Germinal center (tissue), 1 donor: ENCODE measurements around the gene PLCD3.
A peak's percentile ranks its signal among the peaks of the same experiment; 100 is the strongest.

Experiments used
- DNase-seq: peaks from one replicate; pipeline ENCODE4 v3.0.0; 2012; ENCODE audit warnings: mixed read lengths, low spot score

PLCD3 gene

DNA sequence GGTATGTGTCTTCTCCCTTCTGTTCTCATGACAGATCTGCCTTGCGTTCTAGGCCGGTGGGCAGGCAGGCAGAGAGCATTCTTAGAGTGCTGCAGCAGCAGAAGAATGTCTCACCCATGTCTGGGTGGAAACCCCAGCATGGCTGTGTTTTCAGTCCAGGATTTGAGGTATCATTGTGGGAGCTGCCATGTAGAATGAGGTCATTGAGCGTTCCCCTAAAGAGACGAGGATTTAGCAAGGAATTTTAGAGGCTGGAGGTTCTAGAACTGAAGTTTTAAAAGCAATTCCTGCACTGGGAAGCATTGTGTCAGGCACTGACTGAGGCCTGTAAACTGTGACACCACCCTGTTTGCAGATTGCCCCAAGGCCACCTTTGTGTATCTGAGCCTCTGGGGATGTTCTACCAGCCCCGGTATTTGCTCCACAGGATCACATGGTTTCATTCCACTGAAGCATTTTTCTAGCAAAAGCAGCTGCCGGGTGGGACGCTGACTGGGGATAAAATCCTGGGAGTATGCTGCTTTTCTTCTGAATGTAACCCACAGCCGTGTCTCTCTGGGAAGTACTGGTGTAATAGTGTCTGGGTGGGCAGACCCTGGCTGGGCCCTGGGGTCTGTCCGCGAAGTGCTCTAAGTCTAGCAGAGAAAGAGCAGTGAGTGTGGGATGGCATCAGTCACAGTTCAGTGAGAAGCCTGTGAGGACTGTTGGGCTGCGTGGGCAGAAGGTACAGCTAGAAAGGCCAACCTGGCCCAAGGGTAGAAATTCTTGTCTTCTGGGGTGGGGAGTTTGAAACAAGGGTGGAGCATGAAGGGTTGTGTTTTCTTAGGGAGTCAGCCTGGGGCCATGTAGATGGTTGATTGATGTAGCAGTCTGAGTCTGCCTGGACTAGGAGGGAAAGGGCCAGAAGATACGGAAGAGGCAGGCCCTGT, 30.2 kb downstream of the PLCD3 start:
- no peak for DNase-seq

DNA sequence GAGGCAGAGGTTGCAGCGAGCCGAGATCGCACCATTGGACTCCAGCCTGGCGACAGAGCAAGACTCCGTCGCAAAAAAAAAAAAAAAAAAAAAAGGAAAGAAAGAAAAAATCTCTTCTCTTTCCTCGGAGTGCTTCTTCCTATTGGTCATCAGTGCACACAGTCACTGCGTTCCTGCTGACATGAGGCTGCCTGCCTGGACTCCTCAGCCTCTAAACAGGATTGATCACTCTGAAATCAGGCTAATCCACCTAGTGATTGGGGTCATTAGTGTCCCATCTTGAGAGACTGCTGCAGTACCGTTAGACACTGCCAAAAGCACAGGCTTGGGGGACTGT, 30.8 kb downstream of the PLCD3 start:
- no peak for DNase-seq

DNA sequence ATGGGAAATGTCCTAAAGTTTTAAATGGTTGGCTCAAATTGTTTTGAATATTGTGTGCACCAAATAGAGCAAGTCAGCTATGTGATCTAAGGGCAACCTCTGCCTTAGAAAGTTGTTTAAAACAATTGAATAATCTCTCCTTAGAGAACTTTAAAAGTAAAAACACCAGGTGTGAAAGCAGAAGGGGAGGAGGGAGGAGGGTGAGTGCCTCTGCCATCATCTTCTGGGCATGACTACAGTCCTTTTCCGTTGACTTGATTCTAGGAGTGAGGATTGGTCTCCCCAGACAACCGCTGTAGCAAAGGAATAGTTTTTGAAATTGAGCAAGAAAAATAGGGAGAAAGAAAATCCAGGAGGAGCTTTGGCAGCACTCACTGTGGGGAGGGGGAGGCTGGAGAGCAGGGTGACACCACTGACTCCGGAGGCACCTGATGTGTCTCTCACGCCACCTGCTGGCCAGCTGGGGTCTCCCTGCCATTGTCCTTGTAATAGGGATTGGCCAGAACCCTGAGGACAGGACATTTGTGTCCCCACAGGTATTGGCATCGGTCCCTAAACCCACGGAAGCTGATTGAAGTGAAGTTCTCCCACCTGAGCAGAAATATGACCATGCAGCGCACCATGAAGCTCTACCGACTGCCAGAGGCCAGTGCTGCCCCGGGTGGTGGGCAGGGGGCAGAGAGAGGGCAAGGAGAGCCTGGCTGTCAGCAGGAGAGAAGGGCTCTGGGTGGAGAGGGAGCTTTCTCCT, 33.3 kb downstream of the PLCD3 start:
- DNase-seq = peak; percentile 83

DNA sequence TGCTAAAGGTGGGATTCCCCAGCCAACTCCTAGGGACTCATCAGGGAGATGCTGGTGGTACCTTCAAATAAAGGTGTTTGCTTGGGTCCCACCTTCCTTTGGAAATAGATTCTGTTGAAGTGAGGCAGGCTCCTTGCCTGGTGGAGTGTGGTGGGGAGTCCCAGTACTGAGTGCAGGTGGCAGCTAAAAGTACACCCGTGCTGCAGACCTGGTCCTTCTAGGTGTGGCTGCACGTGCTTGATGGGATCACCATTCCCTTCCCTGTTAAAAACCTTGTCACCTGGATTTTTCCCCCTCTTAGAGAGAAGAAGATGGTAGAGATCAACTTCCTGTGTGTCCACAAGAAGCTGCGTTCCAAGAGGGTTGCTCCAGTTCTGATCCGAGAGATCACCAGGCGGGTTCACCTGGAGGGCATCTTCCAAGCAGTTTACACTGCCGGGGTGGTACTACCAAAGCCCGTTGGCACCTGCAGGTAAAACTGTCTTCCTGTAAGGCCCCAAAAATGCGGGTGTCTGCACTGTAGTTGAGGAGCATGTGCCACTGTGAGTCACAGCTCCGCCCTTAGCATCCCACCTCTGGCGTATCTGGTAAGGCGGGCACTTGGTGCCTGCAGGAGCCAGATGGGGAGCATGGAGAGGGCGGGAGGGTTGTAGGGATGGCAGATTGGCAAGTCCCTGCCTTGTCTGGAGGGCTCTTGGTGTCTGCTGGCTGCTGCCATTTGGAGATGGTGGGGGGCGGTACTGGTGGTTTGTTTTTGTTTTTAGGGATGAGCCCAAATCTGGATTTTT, 34.0 kb downstream of the PLCD3 start:
- no peak for DNase-seq

DNA sequence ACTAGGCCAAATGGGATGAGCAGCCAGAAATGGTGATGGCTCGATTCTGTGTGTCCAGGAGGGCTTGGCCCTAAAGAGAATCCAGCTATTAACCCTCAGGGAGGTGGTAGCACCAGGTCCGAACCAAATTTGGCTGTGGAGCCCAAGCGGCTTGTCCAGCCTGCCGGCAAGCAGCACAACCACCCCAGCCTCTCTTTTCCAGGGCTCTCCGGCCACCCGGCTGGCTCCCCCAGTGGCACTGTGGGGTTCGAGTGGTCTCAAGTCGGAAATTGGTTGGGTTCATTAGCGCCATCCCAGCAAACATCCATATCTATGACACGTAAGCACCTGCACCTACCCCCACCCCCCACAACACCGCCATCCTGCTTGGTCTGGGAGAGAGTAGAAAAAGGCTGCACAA, 35.4 kb downstream of the PLCD3 start:
- DNase-seq = no peak

DNA sequence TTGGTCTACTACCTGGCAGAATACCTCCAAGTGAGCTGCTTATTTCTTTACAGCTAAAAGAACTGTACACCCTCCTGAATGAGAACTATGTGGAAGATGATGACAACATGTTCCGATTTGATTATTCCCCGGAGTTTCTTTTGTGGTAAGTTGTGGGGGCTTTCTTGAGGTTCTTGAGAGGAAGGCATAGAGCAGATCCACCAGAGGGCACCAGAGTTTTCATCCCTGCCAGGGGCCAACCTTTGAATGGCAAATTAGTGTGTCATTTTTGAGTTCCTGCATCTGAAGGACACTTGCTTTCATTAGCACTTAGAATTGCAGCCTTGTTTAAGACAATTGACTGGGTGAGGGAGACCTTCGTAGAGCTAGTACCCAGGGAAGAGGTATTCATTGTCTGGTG, 36.2 kb downstream of the PLCD3 start:
- DNase-seq = peak; percentile 67

DNA sequence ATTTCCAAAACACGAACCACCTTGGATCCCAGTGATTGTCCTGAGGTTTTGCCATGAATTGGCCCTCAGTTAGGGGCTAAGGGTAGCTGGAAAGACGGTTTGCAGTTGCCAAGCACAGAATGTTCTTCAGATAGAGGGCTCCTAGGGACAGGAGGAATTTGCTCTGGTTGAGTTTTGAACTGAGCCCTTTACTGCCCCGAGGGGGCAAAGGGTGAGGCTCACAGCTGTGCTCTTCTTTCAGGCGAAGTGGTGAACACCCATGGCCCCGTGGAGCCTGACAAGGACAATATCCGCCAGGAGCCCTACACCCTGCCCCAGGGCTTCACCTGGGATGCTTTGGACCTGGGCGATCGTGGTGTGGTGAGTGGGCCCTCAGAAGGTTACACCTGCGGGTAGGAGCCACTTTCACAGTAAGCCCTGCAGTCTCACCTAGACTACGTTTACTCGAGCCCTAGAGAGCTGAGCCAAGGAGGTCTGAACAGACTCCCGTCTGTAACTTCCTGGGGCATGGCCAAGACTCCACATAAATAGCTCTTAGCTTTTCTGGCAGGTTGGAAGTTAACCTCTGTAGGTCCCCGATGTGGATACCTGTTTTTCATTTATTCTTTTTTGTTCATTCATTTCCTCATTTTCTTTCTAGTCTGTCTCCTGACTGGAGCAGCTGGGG, 38.7 kb downstream of the PLCD3 start:
- DNase-seq = no peak

DNA sequence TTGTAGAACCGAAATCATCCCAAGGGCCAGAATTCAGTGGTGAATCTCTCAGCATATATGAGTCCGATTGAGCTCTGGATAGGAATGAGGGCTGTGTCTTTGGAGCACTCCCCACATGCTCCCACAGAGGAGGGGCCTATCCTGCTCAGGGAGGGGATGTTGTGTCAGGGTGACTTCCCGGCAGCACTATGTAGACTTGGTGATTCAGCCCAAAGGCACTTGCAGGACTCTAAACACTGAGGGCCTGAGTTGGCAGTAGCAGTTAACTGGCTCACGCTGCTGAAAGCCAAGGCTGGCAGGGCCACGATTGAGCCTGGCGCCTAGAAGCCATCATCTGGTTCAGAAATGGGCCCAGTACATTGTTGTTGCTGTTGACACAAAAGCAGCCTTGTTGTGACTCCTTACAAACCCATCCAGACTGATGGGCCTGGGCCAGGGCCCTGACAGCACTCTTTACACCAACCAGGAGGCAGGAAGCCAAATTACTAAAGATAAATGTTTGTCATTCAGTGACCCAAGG, 39.3 kb downstream of the PLCD3 start:
- no peak for DNase-seq

DNA sequence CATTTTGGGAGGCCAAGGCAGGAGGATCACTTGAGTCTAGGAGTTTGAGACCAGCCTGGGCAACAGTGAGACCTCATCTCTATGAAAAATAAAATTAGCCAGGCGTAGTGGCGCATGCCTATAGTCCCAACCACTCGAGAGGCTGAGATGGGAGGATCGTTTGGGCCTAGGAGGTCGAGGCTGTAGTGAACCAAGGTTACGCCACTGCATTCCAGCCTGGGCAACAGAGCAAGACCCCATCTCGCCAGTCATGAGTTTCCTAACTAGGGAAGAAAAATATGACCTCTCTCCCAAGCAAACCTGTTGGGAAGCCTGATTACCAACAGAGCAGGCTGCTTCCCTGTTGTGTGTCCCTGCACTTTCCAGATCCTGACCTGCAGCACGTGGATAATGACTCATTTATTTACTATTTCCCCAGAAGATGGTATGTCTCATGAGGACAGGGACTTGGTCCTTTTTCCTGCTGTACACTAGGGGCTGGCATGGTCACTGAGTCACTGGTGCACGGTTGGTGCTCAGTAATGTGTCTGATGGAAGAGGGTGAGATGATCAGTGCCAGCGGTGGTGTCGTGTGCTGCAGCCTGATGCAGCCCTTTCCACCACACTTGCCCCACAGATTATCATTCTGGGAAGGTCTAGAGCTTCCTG, 40.4 kb downstream of the PLCD3 start:
- no peak for DNase-seq

DNA sequence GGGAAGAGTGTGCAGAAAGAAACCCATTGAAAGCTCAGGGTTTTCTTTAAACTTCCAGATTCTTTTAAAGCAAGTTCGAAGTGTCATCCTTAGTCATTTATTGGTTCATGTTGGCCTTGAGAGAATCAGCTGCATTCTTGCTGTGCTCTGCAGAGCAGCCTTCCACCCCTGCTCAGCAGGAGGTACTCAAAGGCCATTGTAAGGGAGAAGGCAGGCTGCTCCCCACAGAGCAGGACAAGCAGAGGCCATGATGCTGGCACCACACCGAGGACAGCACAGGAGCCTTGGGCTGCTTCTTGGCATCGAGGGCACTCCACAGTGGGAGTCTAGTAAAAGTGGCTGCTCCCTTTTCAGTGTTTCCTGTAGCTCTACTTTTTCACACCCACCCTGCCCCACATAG, 41.6 kb downstream of the PLCD3 start:
- DNase-seq = no peak

DNA sequence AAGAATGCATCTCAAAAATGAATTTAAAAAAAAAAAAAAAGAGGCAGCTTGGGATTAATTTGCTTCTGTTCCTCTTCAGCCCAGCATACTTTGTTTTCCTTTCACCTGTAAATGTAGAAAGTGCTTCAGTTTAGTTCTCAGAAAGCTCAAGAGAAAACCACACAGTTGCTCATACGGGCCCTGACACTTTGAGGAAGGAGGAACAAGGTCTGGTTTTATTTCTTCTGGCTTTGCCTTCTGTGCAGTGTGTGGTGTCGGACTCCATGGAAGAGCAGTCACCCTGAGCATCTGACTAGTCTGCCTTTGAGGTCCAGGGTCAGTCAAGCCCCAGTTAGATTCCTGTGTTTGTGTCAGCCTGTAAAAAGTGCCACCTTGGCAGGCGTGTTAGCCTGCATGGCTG, 43.6 kb downstream of the PLCD3 start:
- no peak for DNase-seq

DNA sequence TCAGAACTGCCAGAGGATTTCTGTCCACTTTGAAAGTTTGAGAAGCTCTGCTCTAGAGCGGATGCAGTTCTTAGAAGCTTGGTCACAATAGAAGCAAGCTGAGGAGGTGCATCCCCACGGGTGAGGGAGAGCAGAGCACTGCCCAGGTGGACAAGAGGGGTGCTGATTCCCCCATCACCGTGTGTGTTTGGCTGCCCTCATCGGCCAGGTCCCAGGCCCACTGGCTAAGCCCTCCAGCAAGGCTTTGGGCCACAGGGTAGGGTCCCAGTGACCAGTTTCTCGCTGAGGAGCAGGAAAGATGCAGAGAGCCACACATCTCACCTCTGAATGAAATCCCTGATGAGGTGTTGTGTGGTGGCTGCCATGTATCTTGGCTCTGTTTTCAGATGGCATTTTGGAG, 44.3 kb downstream of the PLCD3 start:
- no peak for DNase-seq

DNA sequence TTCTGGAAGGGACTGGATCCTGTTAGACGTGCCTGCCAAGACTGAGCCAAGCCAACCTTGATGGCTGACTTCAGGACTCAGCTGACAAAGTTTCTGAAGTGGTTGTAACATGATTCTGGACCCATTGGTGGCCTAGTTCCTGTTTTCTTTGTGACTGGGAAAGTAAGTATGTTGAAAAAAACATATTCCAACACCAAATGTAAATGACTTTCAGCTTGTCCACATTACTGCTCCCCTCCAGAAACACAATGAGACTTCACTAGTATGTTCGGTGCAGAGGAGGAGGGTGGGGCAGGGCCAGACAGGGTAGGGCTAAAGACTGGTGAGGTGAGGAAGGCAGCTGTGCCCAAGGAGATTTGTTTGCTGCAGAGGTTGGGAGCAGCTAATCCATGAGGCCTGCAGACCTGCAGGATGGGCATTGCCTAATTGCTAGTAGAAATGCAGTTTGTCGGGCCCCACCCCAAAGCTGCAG, 44.8 kb downstream of the PLCD3 start:
- no peak for DNase-seq

DNA sequence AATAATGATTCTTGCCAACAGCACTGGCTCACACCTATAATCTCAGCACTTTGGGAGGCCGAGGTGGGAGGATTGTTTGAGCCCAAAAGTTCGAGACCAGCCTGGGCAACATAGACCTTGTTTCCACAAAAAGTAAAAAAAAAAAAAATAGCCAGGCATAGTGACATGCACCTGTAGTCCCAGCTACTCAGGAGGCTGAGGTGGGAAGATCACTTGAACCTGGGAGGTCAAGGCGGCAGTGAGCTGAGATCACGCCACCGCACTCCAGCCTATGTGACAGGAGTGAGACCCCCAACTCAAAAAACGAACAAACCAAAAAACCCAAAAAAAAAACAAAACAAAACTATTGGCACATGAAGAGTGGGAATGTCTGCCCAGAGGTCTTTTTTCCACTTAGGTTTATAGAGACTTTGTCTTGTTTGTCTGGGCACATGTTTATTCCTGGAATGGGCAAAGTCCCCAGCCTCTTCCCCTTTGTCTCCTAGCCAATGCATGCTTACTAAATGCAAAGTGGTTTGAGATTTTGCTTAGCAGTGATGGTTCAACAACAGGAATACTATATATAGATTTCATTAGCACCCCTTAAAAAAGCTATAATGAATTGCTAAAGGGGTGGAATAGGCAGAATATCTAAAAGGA, 45.3 kb downstream of the PLCD3 start:
- no peak for DNase-seq

DNA sequence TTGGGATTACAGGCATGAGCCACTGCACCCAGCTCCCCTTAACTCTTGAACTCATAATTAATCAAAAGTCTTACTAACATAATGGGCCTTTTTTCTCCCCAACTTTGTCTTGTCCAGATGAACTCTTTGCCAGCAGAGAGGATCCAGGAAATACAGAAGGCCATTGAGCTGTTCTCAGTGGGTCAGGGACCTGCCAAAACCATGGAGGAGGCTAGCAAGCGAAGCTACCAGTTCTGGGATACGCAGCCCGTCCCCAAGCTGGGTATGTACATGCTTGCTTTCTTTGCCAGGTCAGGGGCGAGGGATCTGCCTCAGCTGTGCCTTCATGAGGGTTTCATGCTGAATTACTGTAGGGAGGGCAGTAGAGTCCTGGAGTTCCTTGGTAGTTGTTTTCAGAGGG, 45.9 kb downstream of the PLCD3 start:
- DNase-seq = no peak

DNA sequence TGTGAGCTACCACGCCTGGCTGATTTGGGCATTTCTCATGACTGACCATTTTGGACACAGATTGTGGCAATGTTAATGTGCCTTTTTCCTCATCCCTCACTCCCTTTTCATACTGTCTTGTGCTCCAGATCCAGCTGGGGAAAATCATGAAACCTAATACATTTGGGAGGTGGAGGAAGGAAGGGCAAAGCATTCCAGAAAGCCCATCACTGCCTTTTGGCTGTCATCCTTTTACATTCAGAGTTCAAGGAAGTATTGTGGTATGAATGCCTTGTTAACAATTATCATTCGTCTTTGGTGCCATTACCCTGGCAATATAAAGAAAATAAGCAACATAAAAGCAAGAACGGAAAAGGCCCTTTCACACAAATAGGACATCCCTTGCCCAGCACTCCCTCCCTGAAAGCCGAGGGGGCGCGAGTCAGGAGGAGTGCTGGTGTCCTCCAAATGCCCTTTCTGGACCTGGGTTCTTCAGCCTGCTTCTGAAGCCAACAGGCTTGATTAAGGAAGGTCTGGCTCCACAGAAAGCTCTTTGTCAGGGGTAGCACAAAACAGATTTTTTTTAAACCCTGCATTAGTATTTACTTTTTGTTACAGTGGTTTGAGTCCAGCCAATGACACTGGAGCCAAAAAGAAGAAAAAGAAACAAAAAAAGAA, 51.1 kb downstream of the PLCD3 start:
- DNase-seq = no peak

DNA sequence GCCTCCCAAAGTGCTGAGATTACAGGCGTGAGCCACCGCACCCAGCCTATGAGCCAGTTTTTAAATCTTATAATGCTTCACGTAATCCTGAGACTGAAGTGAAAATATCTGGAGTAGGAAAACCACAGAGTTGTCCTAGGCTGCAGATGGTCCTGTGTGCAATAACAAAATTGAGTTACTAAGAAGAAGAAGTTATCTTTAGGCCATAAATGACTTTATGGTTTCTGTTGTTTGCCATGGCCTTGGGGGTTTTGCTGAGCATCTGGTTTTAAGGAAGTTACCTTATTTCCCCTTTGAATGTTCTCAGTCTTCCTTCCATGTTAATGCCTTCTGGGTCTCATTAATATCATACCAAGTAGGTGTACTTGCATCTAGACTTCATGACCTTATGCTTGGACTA, 54.7 kb downstream of the PLCD3 start:
- peak; percentile 28 for DNase-seq

DNA sequence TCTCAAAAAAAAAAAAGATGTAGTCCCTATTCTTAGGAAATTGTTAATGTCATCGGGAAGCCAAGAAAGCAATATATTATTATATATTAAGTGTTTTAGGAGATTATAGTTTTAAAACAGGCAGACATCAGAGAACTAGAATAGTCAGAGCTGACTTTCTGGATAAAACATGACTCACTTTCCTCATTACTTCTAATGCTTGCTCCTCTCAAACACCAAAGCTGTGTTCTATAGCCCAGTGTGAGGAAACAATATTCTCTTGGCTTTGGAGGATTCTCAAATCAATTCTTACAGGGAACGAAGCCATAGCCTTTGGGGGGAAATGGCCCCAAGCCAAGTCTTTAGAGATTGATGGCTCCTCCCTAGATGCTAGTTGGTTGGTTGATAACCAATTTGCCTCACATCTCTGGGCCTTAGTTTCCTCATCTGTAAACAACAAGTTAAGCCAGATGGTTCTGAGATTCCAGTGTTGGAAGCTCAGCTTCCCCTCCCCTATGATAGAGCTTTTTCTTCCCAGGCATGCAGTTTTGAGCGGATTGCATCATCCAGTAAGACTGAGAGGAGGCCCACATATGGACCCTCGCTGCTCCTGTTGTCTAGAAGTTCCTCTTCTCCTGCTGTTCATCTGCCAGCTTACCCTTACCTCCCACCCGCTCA, 58.8 kb downstream of the PLCD3 start:
- no peak for DNase-seq

DNA sequence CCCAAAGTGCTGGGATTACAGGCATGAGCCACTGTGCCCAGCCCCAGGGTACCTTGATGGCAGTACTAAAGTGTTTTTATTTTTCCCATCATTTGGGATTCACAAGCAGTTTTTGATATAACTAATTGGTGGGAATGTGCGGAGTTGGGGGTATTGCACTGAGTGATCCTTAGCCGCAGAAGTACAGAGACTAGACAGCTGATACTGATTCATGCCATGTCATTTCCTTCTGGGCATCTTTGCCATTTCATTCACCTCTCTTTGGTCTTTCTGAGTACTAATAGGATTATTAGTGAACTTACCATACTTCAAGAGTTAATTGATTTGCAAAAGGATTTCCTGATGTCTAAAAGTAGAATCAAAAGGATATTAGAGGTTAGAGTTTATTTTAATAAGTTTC, 61.5 kb downstream of the PLCD3 start:
- no peak for DNase-seq

DNA sequence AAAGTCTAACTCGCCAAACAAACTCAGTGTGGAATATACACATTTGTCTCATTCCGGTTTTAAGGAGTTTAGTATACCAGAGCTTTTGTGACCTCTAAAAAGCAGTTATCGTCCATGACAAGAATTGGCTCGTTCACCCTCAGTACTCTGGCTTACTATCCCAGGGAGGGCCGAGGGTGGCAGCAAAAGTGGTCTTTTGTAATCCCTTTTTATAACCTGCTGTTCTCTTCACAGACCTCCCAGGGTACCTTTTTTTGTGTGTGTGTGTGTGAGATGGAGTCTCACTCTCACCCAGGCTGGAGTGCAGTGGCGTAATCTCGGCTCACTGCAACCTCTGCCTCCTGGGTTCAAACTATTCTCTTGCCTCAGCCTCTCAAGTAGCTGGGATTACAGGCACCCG, 62.3 kb downstream of the PLCD3 start:
- DNase-seq = no peak
